ENCODE results near the gene SHMT2. TPM values are rescaled to one million over a fixed set of nuclear protein-coding genes. Genes with fewer than 3 reads are reported as not detected.

Gene SHMT2
- total and polyA plus RNA-seq, 12 donors = 14.3 to 49.8 (median 27.1) TPM

- DNase-seq (peak; percentile 87 to 88), ATAC-seq (peak; percentile 30 to 87 (median 75))
- Histone ChIP-seq H3K27me3 (peaks cover 8 to 47% (median 32%) of the 10 kb centered on the region in 7 donors), H3K27ac (peak overlapping the region in 8 of 10 donors; percentile 24 to 76 (median 50)), H3K4me3 (no peak overlapping the region), H3K36me3 (peaks cover 0 to 56% (median 5%) of the 10 kb centered on the region in 9 donors), H3K9me3 (no peaks in the 10 kb centered on the region), H3K4me1 (peaks cover 15 to 73% (median 56%) of the 10 kb centered on the region in 9 donors)
- intact Hi-C loops (cut with DNase I) = loop anchor here in 5 of 10 donors (1.0 to 10.0 kb wide), 5 partner anchors 25 to 252 kb away; no protein-coding TSS in a partner anchor
- TF ChIP-seq, protein P1, sequence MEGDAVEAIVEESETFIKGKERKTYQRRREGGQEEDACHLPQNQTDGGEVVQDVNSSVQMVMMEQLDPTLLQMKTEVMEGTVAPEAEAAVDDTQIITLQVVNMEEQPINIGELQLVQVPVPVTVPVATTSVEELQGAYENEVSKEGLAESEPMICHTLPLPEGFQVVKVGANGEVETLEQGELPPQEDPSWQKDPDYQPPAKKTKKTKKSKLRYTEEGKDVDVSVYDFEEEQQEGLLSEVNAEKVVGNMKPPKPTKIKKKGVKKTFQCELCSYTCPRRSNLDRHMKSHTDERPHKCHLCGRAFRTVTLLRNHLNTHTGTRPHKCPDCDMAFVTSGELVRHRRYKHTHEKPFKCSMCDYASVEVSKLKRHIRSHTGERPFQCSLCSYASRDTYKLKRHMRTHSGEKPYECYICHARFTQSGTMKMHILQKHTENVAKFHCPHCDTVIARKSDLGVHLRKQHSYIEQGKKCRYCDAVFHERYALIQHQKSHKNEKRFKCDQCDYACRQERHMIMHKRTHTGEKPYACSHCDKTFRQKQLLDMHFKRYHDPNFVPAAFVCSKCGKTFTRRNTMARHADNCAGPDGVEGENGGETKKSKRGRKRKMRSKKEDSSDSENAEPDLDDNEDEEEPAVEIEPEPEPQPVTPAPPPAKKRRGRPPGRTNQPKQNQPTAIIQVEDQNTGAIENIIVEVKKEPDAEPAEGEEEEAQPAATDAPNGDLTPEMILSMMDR (IDR thresholded peaks at IDR 0.05) = peak; percentile 92 to 97 (median 94)
- WGBS, 2 donors = 8 to 10% methylated on average over 16 of the region's 16 CpGs
These were observed 16.3 kb upstream of the SHMT2 start for GRCh38 chr12:57213058-57213715.

DNA sequence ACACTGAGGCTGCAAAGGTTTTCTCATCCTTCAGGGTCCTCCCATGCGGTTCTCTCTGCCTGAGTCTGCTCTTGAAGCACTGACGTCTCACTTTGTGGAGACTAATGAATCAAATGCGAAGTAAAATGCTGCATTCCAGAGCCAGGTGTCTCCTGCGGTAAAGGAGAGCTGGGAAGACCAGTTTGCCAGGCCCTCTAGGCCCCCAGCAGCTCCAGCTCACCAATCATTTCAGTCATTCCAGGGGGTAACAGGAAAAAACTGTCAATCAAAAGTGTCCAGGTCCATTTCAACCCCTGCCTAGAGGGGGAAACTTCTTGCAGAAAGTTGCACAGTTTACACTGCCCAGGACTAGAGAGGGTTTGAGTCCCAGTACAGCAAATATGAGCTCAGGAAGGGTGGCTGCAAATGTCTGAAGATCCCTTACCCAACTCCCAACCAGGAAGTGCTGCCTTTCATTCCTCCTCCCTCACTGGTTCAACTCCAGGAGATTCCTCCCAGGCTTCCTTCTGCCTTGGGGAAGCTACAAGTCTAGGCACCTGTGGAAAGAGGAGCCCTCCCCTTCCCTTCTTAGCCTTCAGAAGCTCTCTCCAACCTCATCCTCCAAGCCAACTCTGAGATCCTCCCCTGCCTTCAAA, 15.6 kb upstream of the SHMT2 start:
- TF ChIP-seq, protein P1 (IDR thresholded peaks at IDR 0.05) = no peak
- Histone ChIP-seq H3K9me3 (no peaks in the 10 kb centered on the region), H3K27ac (peak overlapping the region in 2 of 10 donors; percentile 41 to 49), H3K36me3 (peaks cover 0 to 49% (median 5%) of the 10 kb centered on the region in 9 donors), H3K27me3 (peaks cover 8 to 54% (median 38%) of the 10 kb centered on the region in 7 donors), H3K4me1 (peaks cover 10 to 67% (median 50%) of the 10 kb centered on the region in 9 donors), H3K4me3 (no peak overlapping the region)
- no peak for DNase-seq
- intact Hi-C loops (cut with DNase I) = loop anchor here in 8 of 10 donors (1.0 to 10.0 kb wide), 6 partner anchors 24 to 251 kb away; no protein-coding TSS in a partner anchor
- ATAC-seq = peak in 2 of 8 donors; percentile 2
- WGBS, 2 donors = 66 to 71% methylated on average over 4 of the region's 4 CpGs

GRCh38 chr12:57214398-57214781, 15.1 kb upstream of the SHMT2 start:
- TF ChIP-seq, protein P1 (IDR thresholded peaks at IDR 0.05) = peak; percentile 51 to 80 (median 73)
- peak overlapping the region in 1 of 10 donors; percentile 49 for H3K27ac ChIP-seq
- peak; percentile 64 for DNase-seq
- ATAC-seq = peak; percentile 29 to 80 (median 62)
- H3K27me3 ChIP-seq = peaks cover 8 to 60% (median 43%) of the 10 kb centered on the region in 7 donors
- H3K4me1 ChIP-seq = peaks cover 10 to 61% (median 48%) of the 10 kb centered on the region in 9 donors
- H3K36me3 ChIP-seq = peaks cover 0 to 44% (median 5%) of the 10 kb centered on the region in 9 donors
- no peaks in the 10 kb centered on the region for H3K9me3 ChIP-seq
- H3K4me3 ChIP-seq = no peak overlapping the region
- 2 to 4% methylated on average over 14 of the region's 14 CpGs for WGBS, 2 donors
- intact Hi-C loops (cut with DNase I) = loop anchor here in 6 of 10 donors (1.0 to 10.0 kb wide), 4 partner anchors 24 to 250 kb away; no protein-coding TSS in a partner anchor

DNA sequence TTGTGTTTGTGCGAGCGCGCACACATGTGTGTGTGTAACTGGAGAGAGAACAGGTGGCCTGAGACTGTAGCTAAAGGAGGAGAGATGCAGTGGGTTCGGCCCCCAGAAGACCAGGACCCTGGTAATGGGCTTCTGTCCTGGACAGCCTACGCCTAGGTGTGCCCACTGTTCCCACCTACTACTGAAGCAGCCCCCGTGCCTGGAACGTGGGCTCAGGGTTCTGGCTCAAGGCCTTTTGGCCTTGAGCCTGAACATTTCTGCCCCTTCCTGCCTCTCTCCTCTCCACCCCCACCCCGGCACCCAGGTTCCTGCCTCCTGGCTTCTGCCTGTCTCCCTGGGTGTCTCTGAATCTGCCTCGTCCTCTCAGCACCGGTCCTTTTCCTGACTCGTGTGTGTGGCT, 14.4 kb upstream of the SHMT2 start:
- Histone ChIP-seq H3K9me3 (no peaks in the 10 kb centered on the region), H3K4me1 (peaks cover 10 to 60% (median 46%) of the 10 kb centered on the region in 9 donors), H3K36me3 (peaks cover 0 to 38% (median 5%) of the 10 kb centered on the region in 9 donors), H3K4me3 (no peak overlapping the region), H3K27ac (no peak overlapping the region), H3K27me3 (peaks cover 8 to 66% (median 50%) of the 10 kb centered on the region in 7 donors)
- ATAC-seq (no peak), DNase-seq (no peak)
- intact Hi-C loops (cut with DNase I) = loop anchor here in 2 of 10 donors (2.0 to 10.0 kb wide), 2 partner anchors 24 to 250 kb away; no protein-coding TSS in a partner anchor
- TF ChIP-seq, protein P1 (IDR thresholded peaks at IDR 0.05) = no peak
- whole genome bisulfite sequencing, 2 donors = 37 to 40% methylated on average over 11 of the region's 11 CpGs

All from heart right ventricle (tissue), 16 donors.